ENCODE results near the gene SARM1. TPM values are rescaled to one million over a fixed set of nuclear protein-coding genes. Genes with fewer than 3 reads are reported as not detected.
A peak's percentile ranks its signal among the peaks of the same experiment; 100 is the strongest.

The SARM1 gene
- total RNA-seq, 1 donor from 2014 or later: 29.6 TPM

DNA sequence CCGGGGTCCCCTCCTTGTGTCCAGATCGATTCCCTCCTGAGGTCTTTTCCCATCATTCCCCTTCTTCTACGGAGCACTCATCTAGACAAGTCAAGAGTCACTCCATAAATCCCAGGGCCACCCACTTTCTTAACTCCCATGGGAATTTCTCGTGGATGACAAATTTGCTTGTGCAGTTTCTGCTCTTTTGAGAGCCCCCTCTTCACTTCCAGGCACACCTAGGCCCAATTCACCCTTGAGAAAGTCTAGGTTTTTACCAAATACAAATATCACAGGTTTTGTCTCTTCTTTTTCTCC is 13.6 kb upstream of the SARM1 start:
- Mint-ChIP-seq H3K27me3 (no peaks in the 10 kb centered on the region), H3K27ac (peak overlapping the region; percentile 92), H3K4me1 (ENCODE audit: unreplicated experiment) (peaks cover 17% of the 10 kb centered on the region), H3K36me3 (peaks cover 5% of the 10 kb centered on the region), H3K4me3 (peak overlapping the region; percentile 96), H3K9me3 (no peaks in the 10 kb centered on the region)
- no peak for TF ChIP-seq CTCF (conservative IDR thresholded peaks at IDR 0.05)
- DNase-seq (ENCODE audit: extremely low spot score, unreplicated experiment): no peak

DNA sequence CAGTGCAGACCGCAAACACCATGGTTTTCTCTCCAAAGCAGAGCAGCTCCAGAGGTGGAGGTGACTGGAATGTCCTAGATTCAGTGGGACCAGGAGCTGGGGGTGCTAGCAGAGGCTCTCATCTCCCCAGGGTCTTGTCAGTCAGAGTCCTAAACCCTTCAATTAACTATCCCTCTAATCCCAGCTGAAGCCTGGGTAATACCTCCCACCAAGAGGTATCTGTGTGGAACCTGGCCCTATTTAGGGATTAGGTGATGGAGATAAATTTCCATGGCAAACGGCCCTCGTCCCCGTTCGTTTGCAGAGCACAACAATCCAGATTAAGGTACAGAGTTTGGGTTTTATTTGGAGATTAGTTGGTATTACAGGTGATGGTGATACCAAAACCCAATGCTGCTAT is 8.3 kb upstream of the SARM1 start:
- DNase-seq (ENCODE audit: extremely low spot score, unreplicated experiment): no peak
- H3K27me3 Mint-ChIP-seq: no peaks in the 10 kb centered on the region
- H3K4me1 Mint-ChIP-seq (ENCODE audit: unreplicated experiment): peaks cover 4% of the 10 kb centered on the region
- H3K9me3 Mint-ChIP-seq: no peaks in the 10 kb centered on the region
- peaks cover 5% of the 10 kb centered on the region for H3K36me3 Mint-ChIP-seq
- H3K4me3 Mint-ChIP-seq: no peak overlapping the region
- no peak for TF ChIP-seq CTCF (conservative IDR thresholded peaks at IDR 0.05)
- H3K27ac Mint-ChIP-seq: no peak overlapping the region

- no peaks in the 10 kb centered on the region for H3K4me1 Mint-ChIP-seq (ENCODE audit: unreplicated experiment)
These were observed 7.5 kb upstream of the SARM1 start for GRCh38 chr17:28363776-28364650.

GRCh38 chr17:28364665-28365363 is 6.7 kb upstream of the SARM1 start, which contains the start of gene SEBOX:
Gene SEBOX, minus strand, starts transcription at chr17:28365199. Its CDS starts 48 bp downstream, at chr17:28365151.
- peaks cover 5% of the 10 kb centered on the region for H3K36me3 Mint-ChIP-seq
- H3K4me1 Mint-ChIP-seq (ENCODE audit: unreplicated experiment): peaks cover 2% of the 10 kb centered on the region
- H3K9me3 Mint-ChIP-seq: no peaks in the 10 kb centered on the region
- no peak within 1 kb of the TSS for H3K27ac Mint-ChIP-seq
- no peak for TF ChIP-seq CTCF (conservative IDR thresholded peaks at IDR 0.05)
- H3K4me3 Mint-ChIP-seq: no peak within 1 kb of the TSS
- H3K27me3 Mint-ChIP-seq: no peaks in the 10 kb centered on the region
- no peak for DNase-seq (ENCODE audit: extremely low spot score, unreplicated experiment)

More at GRCh38 chr17:28363776-28364650, 7.5 kb upstream of the SARM1 start:
- Mint-ChIP-seq H3K27me3 (no peaks in the 10 kb centered on the region), H3K9me3 (no peaks in the 10 kb centered on the region), H3K27ac (no peak overlapping the region), H3K4me3 (no peak overlapping the region), H3K36me3 (peaks cover 5% of the 10 kb centered on the region)
- no peak for DNase-seq (ENCODE audit: extremely low spot score, unreplicated experiment)
- TF ChIP-seq CTCF (conservative IDR thresholded peaks at IDR 0.05): no peak

GRCh38 chr17:28365487-28365886 is 6.0 kb upstream of the SARM1 start:
- Mint-ChIP-seq H3K4me1 (ENCODE audit: unreplicated experiment) (peaks cover 9% of the 10 kb centered on the region), H3K9me3 (no peaks in the 10 kb centered on the region), H3K27ac (no peak overlapping the region), H3K27me3 (no peaks in the 10 kb centered on the region), H3K36me3 (peaks cover 2% of the 10 kb centered on the region), H3K4me3 (no peak overlapping the region)
- no peak for DNase-seq (ENCODE audit: extremely low spot score, unreplicated experiment)
- no peak for TF ChIP-seq CTCF (conservative IDR thresholded peaks at IDR 0.05)

All from type B pancreatic cell (in vitro differentiated cells).